Hepatocyte (in vitro differentiated cells): ENCODE measurements around the gene PURA. TPM values are rescaled to one million over a fixed set of nuclear protein-coding genes. Genes with fewer than 3 reads are reported as not detected.

Experiments used
- DNase-seq: peaks from one replicate; pipeline ENCODE4 v3.0.0-alpha.2; 2016; ENCODE audit warnings: low spot score
- H2AFZ ChIP-seq: fragments of 200-600 bp; sonication (generic); 2 replicates; pipeline ENCODE4 v1.6.0; 2016; ENCODE audit warnings: antibody characterized with exemption, mild to moderate bottlenecking
- H3K27ac ChIP-seq: fragments of 200-600 bp; sonication (generic); 2 replicates; pipeline ENCODE4 v1.5.1; 2016; ENCODE audit warnings: mild to moderate bottlenecking
- H3K27me3 ChIP-seq: fragments of 200-600 bp; sonication (generic); 2 replicates; pipeline ENCODE4 v1.6.1; 2016
- H3K36me3 ChIP-seq: fragments of 200-600 bp; sonication (generic); replicated peaks from 2 replicates; pipeline ENCODE4 v1.5.1; 2016; ENCODE audit warnings: low read depth; ENCODE audit not compliant: insufficient read depth
- H3K4me1 ChIP-seq: fragments of 200-600 bp; sonication (generic); 2 replicates; pipeline ENCODE4 v1.5.1; 2016; ENCODE audit warnings: mild to moderate bottlenecking, moderate library complexity; ENCODE audit not compliant: insufficient read depth
- H3K4me2 ChIP-seq: fragments of 200-600 bp; sonication (generic); 2 replicates; pipeline ENCODE4 v1.6.0; 2016
- H3K4me3 ChIP-seq: fragments of 200-600 bp; sonication (generic); 2 replicates; pipeline ENCODE4 v1.5.1; 2016; ENCODE audit warnings: mild to moderate bottlenecking
- H3K79me2 ChIP-seq: fragments of 200-600 bp; sonication (generic); 2 replicates; pipeline ENCODE4 v1.6.0; 2017; ENCODE audit warnings: mild to moderate bottlenecking
- H3K9me2 ChIP-seq: fragments of 200-600 bp; sonication (generic); replicated peaks from 2 replicates; pipeline ENCODE4 v1.6.0; 2017; ENCODE audit warnings: mild to moderate bottlenecking; ENCODE audit not compliant: insufficient read depth
- H3K9me3 ChIP-seq: fragments of 200-600 bp; sonication (generic); 2 replicates; pipeline ENCODE4 v1.5.1; 2016; ENCODE audit warnings: low read depth, mild to moderate bottlenecking
- H4K20me1 ChIP-seq: fragments of 200-600 bp; sonication (generic); 2 replicates; pipeline ENCODE4 v1.6.0; 2016; ENCODE audit warnings: mild to moderate bottlenecking; ENCODE audit not compliant: insufficient read depth, poor library complexity, severe bottlenecking
- CTCF ChIP-seq: fragments of 200-600 bp; sonication (generic); IDR thresholded peaks from 2 replicates; pipeline ENCODE4 v1.5.1; 2016; ENCODE audit warnings: antibody characterized with exemption, mild to moderate bottlenecking; ENCODE audit not compliant: poor library complexity
- EZH2 ChIP-seq: fragments of 200-600 bp; sonication (generic); IDR thresholded peaks from 2 replicates; pipeline ENCODE4 v1.6.1; 2016; ENCODE audit warnings: antibody characterized with exemption, mild to moderate bottlenecking, borderline replicate concordance
- EZH2phosphoT487 ChIP-seq: fragments of 200-600 bp; sonication (generic); IDR thresholded peaks from one replicate; pipeline ENCODE4 v1.6.1; 2018; ENCODE audit warnings: antibody characterized with exemption, mild to moderate bottlenecking, low read depth, moderate library complexity; ENCODE audit not compliant: unreplicated experiment, severe bottlenecking
- WGBS: methylation state at CpG from one replicate; pipeline ENCODE4 v1.1.6; 2016; ENCODE audit warnings: low lambda C conversion rate; ENCODE audit errors: missing lambda C conversion rate; 5-methylcytosine and 5-hydroxymethylcytosine counted together
- polyA plus RNA-seq: library from polyadenylated mRNA; unstranded; fragments of >200 nt; fragmentation: Nextera tagmentation; extraction: Ambion mirVana; gene quantifications from 2 replicates; pipeline ENCODE4 v1.2.1, GENCODE V29; 2016
- total RNA-seq: library from RNA; depleted of rRNA; stranded (reverse); fragments of >200 nt; gene quantifications from 2 replicates; pipeline ENCODE4 v1.2.3, GENCODE V29; 2014

The PURA gene
- total and polyA plus RNA-seq, 2 experiments from 2014 or later = 7.4 to 13.8 TPM

GRCh38 chr5:140083650-140084049 lies 30.3 kb upstream of the PURA start:
- Histone ChIP-seq H3K4me1 (no peaks in the 10 kb centered on the region), H3K36me3 (no peaks in the 10 kb centered on the region), H3K27ac (no peak overlapping the region), H3K4me2 (no peak overlapping the region), H2AFZ (no peak overlapping the region), H3K4me3 (no peak overlapping the region), H4K20me1 (no peaks in the 10 kb centered on the region), H3K9me2 (no peaks in the 10 kb centered on the region), H3K79me2 (no peaks in the 10 kb centered on the region), H3K27me3 (peaks cover 40% of the 10 kb centered on the region), H3K9me3 (no peaks in the 10 kb centered on the region)
- DNase-seq = no peak
- TF ChIP-seq EZH2 (no peak), EZH2phosphoT487 (no peak)
- WGBS = 71% methylated on average over 1 of the region's 1 CpG

GRCh38 chr5:140084541-140084940 lies 29.4 kb upstream of the PURA start:
- no peaks in the 10 kb centered on the region for H3K9me3 ChIP-seq
- no peak for DNase-seq
- H2AFZ ChIP-seq = no peak overlapping the region
- H3K9me2 ChIP-seq = no peaks in the 10 kb centered on the region
- H3K4me3 ChIP-seq = no peak overlapping the region
- H3K36me3 ChIP-seq = no peaks in the 10 kb centered on the region
- no peaks in the 10 kb centered on the region for H3K4me1 ChIP-seq
- TF ChIP-seq EZH2 = no peak
- no peak for TF ChIP-seq EZH2phosphoT487
- TF ChIP-seq CTCF = no peak
- no peaks in the 10 kb centered on the region for H4K20me1 ChIP-seq
- H3K27me3 ChIP-seq = peaks cover 39% of the 10 kb centered on the region
- H3K4me2 ChIP-seq = no peak overlapping the region
- H3K79me2 ChIP-seq = no peaks in the 10 kb centered on the region
- WGBS = 54% methylated on average over 4 of the region's 4 CpGs
- no peak overlapping the region for H3K27ac ChIP-seq

GRCh38 chr5:140090251-140090650 lies 23.7 kb upstream of the PURA start:
- H2AFZ ChIP-seq = no peak overlapping the region
- no peak overlapping the region for H3K4me3 ChIP-seq
- H4K20me1 ChIP-seq = no peaks in the 10 kb centered on the region
- peaks cover 18% of the 10 kb centered on the region for H3K27me3 ChIP-seq
- no peak for DNase-seq
- H3K9me3 ChIP-seq = no peaks in the 10 kb centered on the region
- no peak overlapping the region for H3K27ac ChIP-seq
- H3K4me2 ChIP-seq = no peak overlapping the region
- H3K36me3 ChIP-seq = no peaks in the 10 kb centered on the region
- no peaks in the 10 kb centered on the region for H3K79me2 ChIP-seq
- WGBS = 100% methylated on average over 1 of the region's 1 CpG
- H3K9me2 ChIP-seq = no peaks in the 10 kb centered on the region
- no peak for TF ChIP-seq EZH2phosphoT487
- H3K4me1 ChIP-seq = no peaks in the 10 kb centered on the region

- no peak overlapping the region for H3K27ac ChIP-seq
Measured at GRCh38 chr5:140093179-140093578, 20.7 kb upstream of the PURA start.

More at GRCh38 chr5:140093179-140093578, 20.7 kb upstream of the PURA start:
- Histone ChIP-seq H3K4me3 (no peak overlapping the region), H3K4me1 (no peaks in the 10 kb centered on the region), H3K79me2 (no peaks in the 10 kb centered on the region), H3K27me3 (peaks cover 16% of the 10 kb centered on the region), H3K36me3 (no peaks in the 10 kb centered on the region), H4K20me1 (no peaks in the 10 kb centered on the region), H3K9me2 (no peaks in the 10 kb centered on the region), H3K4me2 (no peak overlapping the region), H3K9me3 (no peaks in the 10 kb centered on the region), H2AFZ (no peak overlapping the region)
- WGBS = 67% methylated on average over 1 of the region's 1 CpG
- TF ChIP-seq CTCF (no peak), EZH2phosphoT487 (no peak), EZH2 (no peak)
- DNase-seq = no peak
